HG02943 (cell line): ENCODE measurements around the gene PAPSS1.
"Not testable (repeated sequence)": the region's sequence is repeated elsewhere in the genome, so short reads cannot be mapped to it uniquely, and the experiment has no call there.

Source experiments
- ATAC-seq: cut with Tn5 transposase; IDR thresholded peaks from one replicate; pipeline ENCODE4 v1.9.1; 2021; ENCODE audit warnings: mild to moderate bottlenecking, low read depth, moderate library complexity; ENCODE audit not compliant: unreplicated experiment

PAPSS1 gene

DNA sequence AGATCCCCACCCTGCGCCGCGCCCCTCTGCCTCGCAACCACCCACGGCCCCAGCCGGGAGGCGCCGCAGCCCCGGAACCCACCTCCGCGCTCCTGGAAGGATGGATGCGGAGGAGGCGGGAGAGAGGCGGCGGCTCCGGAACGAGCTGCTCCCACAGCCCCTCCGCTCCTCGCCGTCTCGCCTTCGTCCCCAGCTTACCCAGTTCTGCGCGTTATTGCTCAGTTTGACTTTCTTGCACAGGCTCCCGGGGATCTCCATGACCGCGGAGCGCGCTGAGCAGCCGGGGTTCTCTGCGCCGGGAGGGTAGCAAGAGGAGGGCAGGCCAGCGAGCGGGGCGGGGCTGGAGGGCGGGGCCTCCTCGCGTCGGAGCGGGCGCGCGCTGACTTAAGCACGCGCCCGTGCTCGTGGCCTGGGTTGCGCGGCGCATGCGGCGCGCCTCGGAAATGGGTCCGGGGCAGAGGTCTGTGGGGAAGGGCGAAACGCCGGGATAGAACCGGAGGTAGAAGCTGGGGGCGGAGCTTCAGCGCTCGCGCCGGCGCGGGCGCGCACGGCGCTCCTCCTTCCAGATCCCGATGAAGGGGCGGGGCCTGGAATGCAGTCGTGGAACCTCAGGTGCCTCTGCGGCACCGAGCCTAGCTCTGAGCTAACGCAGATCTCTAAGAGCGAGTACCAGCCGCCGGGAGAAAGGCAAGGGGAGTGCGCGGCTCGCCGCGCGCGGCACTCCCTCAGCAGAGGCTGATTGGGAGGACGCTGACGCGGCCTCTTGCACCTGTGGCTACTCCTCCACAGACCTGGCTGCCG is at the start of gene PAPSS1:
Gene PAPSS1 (minus strand): TSS at position 313 of the 801 bp plus-strand sequence. CDS start 55 bp downstream, at position 258.
- peak; percentile 80 for ATAC-seq

DNA sequence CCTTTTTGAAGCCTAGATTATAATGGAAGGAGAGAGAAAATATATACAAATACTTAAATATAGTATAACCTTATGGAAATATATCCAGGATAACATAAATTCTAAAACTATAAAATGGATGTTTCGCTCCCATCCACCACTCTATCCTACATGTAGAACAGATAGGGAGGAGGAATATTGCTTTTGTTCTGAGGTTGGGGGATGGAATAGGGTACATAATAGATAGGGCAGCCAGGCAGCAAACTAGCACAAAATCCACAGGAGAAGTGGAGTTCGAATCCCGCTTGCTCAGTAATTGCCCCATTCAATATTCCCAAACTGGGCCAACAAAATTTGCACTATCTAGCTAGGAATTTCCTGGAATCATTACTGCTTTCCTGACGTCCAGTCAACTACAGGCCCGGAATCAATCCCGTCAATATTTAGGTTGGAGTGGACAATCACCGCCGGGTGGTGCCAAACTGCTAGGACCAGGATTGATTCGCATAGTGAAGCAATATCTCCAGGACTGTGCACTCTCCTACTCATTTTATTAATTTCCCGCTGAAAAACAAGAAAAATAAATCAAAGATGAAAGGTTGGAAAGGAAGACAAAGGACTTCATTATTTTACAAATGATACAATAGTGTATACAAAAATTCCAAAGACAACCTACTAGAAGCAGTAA is 40.4 kb upstream of the PAPSS1 start:
- ATAC-seq, result no peak

DNA sequence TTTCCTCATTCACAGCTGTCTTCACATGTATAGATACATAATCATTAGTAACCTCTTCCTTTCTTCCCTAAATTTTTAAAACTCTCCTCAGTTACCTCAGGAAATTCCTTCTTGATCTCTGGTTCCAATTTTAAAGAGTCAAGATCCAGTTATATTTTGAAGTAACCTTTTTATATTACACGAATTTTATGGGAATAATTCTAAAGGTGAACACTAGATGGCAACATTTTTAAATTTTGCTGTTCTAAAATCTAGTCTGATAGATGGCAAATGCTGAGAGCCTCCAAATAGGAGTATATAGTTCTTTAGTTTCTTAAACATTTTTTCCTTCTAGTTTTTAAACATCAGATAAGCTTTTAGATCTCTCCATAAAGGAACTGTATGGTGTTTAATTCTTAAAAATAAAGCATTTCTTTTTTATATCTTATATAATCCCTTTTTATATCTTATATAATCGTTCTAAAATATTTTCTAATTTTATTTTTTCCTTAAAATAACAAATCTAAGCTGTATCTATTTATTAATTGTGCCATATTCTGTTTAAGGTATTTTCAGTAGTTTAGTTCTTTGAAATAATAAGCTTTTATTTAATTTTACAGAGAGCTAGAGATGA is 37.9 kb upstream of the PAPSS1 start:
- ATAC-seq, result no peak

DNA sequence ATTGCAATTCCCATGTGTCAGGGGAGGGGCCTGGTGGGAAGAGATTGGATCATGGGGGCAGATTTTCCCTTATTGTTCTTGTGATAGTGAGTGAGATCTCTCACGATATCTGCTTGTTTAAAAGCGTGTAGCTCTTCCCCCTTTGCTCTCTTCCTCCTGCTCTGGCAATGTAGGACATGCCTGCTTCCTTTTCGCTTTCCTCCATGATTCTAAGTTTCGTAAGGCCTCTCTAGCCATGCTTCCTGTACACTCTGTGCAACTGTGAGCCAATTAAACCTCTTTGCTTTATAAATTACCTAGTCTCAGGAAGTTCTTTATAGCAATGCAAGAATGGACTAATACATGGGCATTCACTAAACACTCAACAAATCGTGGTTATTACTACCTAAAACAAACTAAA is 37.2 kb upstream of the PAPSS1 start:
- no peak for ATAC-seq

DNA sequence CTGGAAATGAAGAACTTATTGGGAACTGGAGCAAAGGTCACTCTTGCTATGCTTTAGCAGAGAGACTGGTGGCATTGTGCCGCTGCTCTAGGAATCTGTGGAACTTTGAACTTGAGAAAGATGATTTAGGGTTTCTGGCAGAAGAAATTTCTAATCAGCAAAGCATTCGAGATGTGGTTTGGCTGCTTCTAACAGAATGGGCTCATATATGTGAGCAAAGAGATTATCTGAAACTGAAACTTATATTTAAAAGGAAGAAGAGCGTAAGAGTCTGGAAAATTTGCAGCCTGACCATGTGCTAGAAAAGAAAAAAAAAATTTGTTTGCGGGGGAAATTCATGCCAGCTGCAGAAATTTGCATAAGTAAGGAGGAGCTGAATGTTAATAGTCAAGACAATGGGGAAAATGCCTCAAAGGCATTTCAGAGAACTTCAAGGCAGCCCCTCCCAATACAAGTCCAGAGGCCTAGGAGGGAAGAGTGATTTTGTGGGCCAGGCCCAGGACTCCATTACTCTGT is 35.9 kb upstream of the PAPSS1 start:
- ATAC-seq, result no peak

DNA sequence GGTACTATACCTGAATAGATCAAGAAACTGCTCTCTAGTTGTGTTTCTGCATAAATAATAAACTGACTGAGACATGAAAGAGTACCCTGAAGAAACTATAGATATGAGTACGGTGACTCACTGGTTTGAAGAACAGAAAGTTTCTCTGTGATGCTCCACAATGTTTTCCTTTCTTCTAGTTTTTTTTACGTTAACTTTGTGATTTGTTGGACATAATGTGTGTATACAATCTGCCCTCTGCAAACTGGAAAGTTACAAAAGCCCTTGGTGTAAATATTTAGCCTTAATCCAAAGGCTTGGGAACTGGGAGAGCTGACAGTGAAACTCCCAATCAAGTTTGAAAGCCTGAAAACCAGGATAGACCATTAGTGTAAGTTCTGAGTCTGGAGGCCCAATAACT is 31.6 kb upstream of the PAPSS1 start:
- no peak for ATAC-seq

DNA sequence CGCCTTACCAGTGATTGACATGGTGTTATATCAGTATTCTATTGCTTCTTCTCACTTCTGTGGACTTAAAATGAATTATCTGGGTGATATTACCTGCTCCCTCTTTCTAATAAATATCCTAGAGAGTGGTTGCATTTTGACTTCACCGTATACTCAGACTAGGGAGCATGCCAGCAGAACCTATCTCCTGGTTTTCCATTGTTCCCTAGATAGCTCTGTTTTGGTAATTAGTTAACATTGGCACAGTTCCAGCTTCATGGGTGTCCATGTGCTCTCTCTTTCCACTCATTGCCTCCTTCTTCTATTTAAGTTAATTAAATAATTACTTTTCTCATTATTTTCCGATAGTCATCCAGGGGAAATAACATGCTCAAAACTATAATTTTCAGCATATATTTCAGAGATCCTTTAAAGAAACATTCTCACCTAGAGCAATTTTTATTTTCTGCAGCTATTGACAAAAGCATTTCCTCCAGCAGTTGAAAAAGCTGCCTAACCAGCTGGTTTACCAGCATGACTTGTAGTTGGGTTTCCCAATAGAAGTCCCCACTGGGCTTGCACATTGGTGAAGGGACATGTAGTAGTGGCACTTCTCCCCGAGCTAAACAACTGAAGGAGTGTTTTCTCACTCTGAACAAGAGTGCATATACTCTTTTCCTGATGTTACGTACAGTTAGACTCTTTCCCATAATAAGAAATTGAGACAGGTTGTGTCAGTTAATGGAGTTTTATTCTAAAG is 27.9 kb upstream of the PAPSS1 start:
- ATAC-seq, result no peak

DNA sequence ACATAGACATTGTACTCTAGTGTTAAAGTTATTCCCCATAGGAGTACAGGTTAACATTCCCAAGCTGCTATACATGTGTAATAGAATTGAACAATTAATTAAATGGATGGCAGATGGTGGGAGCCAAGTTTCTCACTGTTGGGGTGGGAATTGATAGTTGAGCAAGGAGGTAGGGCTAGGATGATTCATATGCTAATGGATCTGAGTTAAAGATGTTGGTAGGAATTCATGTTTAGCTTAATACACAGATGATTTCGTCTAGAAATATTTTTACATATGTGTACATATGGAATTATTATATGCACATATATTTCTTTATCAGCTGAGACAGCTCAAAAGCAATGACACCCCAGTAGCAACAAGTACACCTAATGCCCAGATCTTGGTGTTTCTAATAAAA is 26.1 kb upstream of the PAPSS1 start:
- ATAC-seq, result no peak

DNA sequence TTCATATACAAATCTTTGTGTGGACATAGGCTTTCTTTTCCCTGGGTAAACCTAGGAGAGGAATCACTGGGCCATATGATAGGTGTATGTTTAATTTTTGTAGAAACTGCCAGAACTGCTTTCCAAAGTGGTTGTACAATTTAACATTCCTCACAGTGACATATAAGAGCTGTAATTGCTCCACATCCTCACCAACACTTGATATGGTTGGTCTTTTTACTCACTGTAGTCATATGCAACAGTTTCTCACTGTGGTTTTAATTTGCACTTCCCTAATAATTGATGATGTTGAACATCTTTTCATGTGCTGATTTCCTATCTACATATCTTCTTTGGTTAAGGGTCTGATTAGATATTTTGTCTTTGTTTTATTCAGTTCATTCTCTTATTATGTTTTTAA is 24.5 kb upstream of the PAPSS1 start:
- ATAC-seq, result no peak

DNA sequence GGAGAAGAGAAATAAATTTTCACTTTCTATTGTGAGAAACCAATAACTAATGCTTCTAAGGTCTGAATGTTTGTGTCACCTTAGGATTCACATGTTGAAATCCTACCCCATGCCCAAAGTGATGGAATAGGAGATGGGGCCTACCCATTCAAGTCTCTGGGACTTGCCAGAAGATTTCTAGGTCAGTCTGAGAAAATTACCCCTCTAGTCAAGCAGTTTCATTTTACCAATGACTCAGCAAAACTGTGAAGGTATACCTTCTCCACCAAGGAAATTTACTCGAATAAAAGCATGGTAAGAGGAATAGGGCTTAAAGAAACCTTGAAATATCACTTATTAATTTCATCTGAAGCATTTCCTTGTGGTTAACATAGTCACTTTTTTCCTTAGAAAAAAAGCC is 23.5 kb upstream of the PAPSS1 start:
- ATAC-seq, result no peak

DNA sequence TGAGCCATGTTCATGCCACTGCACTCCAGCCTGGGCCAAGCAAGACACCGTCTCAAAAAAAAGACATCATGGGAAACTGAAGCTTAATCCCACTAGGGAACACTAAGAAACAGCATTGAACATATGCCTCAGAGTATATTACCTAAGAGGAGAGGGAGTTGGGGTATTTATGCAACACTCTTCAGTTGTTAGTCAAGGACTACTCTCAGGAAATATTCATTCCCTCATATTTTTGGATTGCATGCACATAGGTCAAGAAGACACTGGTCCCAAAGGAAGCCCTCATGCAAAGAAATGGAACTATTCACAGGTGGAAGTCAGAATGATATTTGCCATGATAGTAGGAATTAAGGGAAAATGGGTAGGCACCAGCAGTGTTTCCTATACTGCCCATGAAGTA is 22.8 kb upstream of the PAPSS1 start:
- no peak for ATAC-seq

DNA sequence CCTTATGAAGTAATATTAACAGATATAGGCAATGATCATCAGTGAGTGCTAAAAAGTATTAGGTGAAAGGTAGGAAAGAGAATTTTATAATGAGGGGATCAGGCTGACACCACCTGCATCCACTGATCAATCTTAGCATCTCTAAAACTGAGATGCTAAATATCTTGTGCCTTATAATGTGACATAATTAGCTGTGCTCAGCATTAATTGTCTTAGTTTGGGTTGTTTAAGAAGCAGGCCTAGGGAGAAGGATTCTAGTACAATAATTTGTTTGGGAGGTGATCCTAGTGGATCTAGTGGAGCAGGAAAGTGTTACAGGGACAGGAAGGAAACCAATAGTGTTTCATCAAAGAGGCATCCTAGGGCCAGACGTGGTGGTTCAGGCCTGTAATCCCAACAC is 22.2 kb upstream of the PAPSS1 start:
- no peak for ATAC-seq

DNA sequence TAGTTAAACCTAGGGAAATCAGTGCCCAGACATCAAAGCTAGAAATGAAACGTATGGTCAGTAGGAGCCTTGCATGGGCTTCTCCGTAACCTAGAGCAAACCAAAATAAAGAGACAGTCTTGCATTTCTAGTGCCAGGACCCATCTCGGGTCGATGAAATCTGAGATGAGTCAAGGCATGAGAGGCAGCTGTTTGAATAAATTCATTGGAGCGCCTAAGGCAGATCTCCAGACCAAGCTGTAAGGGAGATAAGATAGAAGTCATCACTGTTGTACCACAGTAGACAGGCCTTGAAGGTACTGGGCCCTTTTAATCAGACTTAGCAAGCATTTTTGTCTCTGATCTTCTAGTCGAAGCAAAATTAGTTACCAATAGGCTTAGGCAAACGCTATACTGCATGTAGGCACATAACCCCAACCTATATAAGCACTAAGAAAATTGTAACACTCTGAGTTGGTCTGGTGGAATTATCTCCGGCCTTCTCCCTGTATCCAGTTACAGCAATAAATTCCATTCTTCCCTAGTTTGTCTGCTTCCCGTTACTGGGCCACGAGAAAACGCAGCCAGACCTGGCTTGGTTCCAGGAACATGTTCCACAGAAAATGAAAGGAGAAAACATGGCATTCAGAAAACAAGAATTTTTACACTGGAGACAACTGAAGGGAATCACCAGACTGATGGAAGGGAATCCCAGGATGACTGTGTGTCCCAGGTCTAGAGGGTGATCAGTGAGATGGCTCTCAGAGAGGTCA is 21.1 kb upstream of the PAPSS1 start:
- no peak for ATAC-seq

DNA sequence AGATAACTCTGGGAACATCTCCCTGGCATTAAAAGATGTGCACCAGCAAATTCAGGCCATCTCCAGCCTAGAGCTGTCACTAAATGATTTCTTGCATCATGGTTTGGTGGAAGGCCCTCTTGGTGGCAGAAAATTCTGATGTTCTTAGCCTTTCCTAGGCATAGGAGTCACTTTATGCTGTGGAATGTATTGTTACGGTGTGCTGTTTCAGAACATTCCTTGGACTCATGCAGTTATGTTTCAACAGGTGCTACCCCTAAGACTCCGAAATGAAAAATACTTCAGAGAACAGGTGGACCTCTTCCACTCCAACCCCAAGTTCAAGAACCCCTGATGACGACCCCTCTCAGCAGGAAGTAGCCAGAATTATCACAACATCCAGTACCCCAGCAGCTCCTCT is 20.3 kb upstream of the PAPSS1 start:
- ATAC-seq, result no peak

DNA sequence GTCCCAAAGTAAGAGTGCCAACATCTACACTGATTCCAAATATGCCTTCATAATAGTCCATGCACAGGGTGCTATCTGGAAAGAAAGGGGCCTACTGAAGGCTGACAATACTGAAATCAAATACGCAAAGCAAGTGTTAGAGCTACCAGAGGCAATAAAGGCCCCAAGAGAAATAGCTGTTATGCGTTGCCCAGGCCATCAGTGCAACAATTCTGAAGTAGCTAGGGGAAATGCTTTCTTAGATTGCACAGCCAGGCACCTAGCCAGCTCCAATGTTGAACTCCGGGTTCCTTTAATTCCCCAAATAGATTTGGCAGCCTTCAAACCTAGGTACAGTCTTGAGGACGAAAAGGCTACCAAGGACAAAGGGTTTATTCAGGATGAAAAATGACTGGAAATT is 17.4 kb upstream of the PAPSS1 start:
- ATAC-seq, result no peak

DNA sequence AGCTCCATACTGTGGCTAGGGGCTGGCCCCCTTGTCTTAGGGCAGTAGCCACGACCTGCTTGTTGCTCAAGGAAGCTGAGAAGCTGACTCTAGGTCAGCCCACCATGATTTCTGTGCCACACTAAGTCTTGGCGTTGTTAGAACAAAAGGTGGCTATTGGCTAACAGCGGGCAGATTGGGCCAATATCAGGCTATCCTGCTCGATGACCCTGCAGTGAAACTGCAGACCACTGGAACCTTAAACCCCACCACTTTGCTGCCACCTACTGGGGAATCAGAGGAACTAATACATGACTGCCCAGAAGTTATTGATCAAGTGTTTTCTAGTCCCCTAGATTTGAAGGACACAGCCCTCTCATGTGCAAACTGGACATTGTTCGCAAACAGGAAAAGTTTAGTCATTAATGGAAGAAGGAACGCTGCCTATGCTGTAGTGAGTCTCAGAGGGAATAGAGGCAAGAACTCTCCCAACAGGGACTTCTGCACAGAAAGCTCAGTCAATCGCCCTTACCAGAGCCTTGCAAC is 17.0 kb upstream of the PAPSS1 start:
- ATAC-seq, result peak; percentile 70

DNA sequence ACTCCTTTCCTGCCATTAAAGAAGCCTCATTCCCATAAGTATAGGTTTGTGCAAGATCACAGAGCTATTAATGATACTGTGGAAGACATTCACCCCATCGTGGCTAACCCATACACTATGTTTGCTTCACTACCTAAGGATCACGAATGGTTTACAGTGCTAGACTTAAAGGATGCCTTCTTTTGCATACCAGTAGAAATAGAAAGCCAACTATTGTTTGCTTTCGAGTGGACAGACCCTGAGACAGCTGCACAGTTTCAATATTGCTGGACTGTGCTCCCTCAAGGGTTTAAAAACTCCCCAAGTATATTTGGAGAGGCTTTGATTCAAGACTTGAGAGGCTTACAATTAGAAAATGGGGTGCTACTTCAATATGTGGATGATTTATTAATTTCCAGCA is 16.0 kb upstream of the PAPSS1 start:
- ATAC-seq, result no peak

DNA sequence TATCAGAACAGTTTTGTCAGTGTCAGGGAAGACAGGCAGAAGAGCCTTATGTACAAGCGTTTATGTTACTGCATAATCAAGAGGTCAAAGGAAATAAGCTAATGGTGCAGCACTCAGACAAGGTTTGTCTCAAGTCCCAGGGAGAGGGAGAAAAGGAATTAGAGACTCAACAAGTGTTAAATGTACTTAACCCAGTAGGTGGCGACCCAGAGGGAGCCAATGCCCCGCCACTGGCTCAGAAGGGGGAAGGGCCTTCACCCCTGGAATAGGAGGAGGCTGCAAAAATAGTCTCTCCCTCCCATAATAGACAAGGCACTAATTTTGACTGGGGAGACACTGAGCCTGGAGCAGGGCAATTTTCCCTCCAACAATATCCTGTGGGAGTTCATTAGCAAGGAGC is 14.1 kb upstream of the PAPSS1 start:
- no peak for ATAC-seq

DNA sequence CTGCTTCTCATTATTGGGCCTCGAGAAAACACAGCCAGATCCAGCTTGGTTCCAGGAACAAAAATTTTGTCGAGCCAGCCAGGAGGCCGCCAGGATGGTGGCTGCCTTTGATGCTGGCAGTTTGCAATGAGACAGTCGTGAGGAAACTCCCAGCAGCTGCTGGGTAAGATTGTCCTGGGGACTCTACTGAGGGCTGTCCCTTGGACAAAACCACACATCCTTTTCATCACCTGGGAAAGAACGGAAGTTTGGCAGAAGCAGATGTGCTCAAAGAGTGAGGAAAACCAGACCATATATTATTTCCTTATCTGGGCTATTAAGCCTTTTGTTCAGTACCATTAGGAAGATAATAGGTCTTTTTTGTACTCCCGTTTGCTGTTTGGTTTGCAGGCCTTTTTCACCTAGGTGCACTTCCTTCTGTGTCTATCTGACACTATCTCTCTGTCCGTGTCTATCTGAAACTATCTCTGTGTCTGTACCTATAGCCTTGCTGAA is 13.4 kb upstream of the PAPSS1 start:
- no peak for ATAC-seq

DNA sequence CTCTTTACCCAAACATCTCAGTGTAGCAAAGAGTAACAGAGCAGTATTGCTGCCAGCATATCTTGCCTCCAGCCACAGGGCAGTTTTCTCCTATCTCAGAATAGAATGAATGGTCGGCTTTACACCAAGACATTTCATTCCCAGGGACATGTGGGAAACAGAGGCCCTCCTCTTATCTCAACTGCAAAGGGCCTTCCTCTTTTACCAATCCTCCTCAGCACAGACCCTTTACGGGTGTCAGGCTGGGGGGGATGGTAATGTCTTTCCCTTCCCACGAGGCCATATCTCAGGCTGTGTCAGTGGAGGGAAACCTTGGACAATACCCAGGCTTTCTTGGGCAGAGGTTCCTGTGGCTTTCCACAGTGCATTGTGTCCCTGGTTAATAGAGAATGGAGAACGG is 9.0 kb upstream of the PAPSS1 start:
- ATAC-seq, result not testable (repeated sequence)
